ENCODE measurements around the gene NEK7. TPM values are rescaled to one million over a fixed set of nuclear protein-coding genes. Genes with fewer than 3 reads are reported as not detected.
"Not testable (repeated sequence)": the region's sequence is repeated elsewhere in the genome, so short reads cannot be mapped to it uniquely, and the experiment has no call there.

The NEK7 gene
- 50.8 and 57.4 TPM in 2 replicates for total RNA-seq

GRCh38 chr1:198156745-198157240 lies at the start of gene NEK7:
NEK7 (plus strand) TSS chr1:198156998; CDS start chr1:198232581, 75,583 bp downstream.
- peak in 1 of 2 donors; percentile 86 for DNase-seq (ENCODE audit: low read depth in 2 of 2)

GRCh38 chr1:198107091-198107501 lies 49.7 kb upstream of the NEK7 start:
- no peak for DNase-seq (ENCODE audit: low read depth in 2 of 2)

GRCh38 chr1:198108636-198109370 lies 48.0 kb upstream of the NEK7 start:
- DNase-seq (ENCODE audit: low read depth in 2 of 2): no peak

GRCh38 chr1:198109371-198109715 lies 47.5 kb upstream of the NEK7 start:
- DNase-seq (ENCODE audit: low read depth in 2 of 2): no peak

- DNase-seq (ENCODE audit: low read depth in 2 of 2): no peak
Measured at GRCh38 chr1:198113342-198113750, 43.5 kb upstream of the NEK7 start.

- DNase-seq (ENCODE audit: low read depth in 2 of 2): no peak
Measured at GRCh38 chr1:198116069-198116468, 40.7 kb upstream of the NEK7 start.

GRCh38 chr1:198116469-198116868 lies 40.3 kb upstream of the NEK7 start:
- DNase-seq (ENCODE audit: low read depth in 2 of 2): no peak

- no peak for DNase-seq (ENCODE audit: low read depth in 2 of 2)
Measured at GRCh38 chr1:198117267-198117666, 39.5 kb upstream of the NEK7 start.

GRCh38 chr1:198118134-198118533 lies 38.7 kb upstream of the NEK7 start:
- peak in 1 of 2 donors; percentile 12 for DNase-seq (ENCODE audit: low read depth in 2 of 2)

GRCh38 chr1:198119906-198120305 lies 36.9 kb upstream of the NEK7 start:
- DNase-seq (ENCODE audit: low read depth in 2 of 2): no peak

- peak in 1 of 2 donors; percentile 59 for DNase-seq (ENCODE audit: low read depth in 2 of 2)
Measured at GRCh38 chr1:198121056-198121826, 35.6 kb upstream of the NEK7 start.

GRCh38 chr1:198122693-198123092 lies 34.1 kb upstream of the NEK7 start:
- peak in 1 of 2 donors; percentile 35 for DNase-seq (ENCODE audit: low read depth in 2 of 2)

- DNase-seq (ENCODE audit: low read depth in 2 of 2): peak in 1 of 2 donors; percentile 41
Measured at GRCh38 chr1:198123133-198123532, 33.7 kb upstream of the NEK7 start.

GRCh38 chr1:198124673-198125072 lies 32.1 kb upstream of the NEK7 start:
- DNase-seq (ENCODE audit: low read depth in 2 of 2): no peak

GRCh38 chr1:198125995-198126735 lies 30.6 kb upstream of the NEK7 start:
- peak; percentile 17 to 73 for DNase-seq (ENCODE audit: low read depth in 2 of 2)

GRCh38 chr1:198128533-198128932 lies 28.3 kb upstream of the NEK7 start:
- no peak for DNase-seq (ENCODE audit: low read depth in 2 of 2)

GRCh38 chr1:198130053-198130452 lies 26.7 kb upstream of the NEK7 start:
- not testable (repeated sequence) for DNase-seq (ENCODE audit: low read depth in 2 of 2)

GRCh38 chr1:198132060-198132781 lies 24.6 kb upstream of the NEK7 start:
- DNase-seq (ENCODE audit: low read depth in 2 of 2): no peak

GRCh38 chr1:198134252-198134651 lies 22.5 kb upstream of the NEK7 start:
- DNase-seq (ENCODE audit: low read depth in 2 of 2): no peak

- DNase-seq (ENCODE audit: low read depth in 2 of 2): no peak
Measured at GRCh38 chr1:198135366-198135765, 21.4 kb upstream of the NEK7 start.

GRCh38 chr1:198141668-198142351 lies 15.0 kb upstream of the NEK7 start:
- no peak for DNase-seq (ENCODE audit: low read depth in 2 of 2)

Data from dermis microvascular lymphatic vessel endothelial cell (primary cell).